DND-41 (cell line): ENCODE measurements around the gene CERKL.

Source experiments
- CTCF ChIP-seq: IDR thresholded peaks from 2 replicates; pipeline ENCODE4 v1.5.1; 2012; ENCODE audit warnings: borderline replicate concordance, low read length, moderate library complexity, mild to moderate bottlenecking; ENCODE audit not compliant: poor library complexity, severe bottlenecking; ENCODE audit errors: extremely low read depth
- EZH2 ChIP-seq: IDR thresholded peaks from 3 replicates; pipeline ENCODE4 v1.6.1; 2012; ENCODE audit warnings: borderline replicate concordance, low read depth, mild to moderate bottlenecking, moderate library complexity, low read length, inconsistent platforms; ENCODE audit not compliant: severe bottlenecking

GRCh38 chr2:181682026-181682789 lies 25.3 kb upstream of the CERKL start:
- TF ChIP-seq CTCF (no peak), EZH2 (no peak)
